Measurements from ENCODE around the gene KRTAP20-4.

DNA sequence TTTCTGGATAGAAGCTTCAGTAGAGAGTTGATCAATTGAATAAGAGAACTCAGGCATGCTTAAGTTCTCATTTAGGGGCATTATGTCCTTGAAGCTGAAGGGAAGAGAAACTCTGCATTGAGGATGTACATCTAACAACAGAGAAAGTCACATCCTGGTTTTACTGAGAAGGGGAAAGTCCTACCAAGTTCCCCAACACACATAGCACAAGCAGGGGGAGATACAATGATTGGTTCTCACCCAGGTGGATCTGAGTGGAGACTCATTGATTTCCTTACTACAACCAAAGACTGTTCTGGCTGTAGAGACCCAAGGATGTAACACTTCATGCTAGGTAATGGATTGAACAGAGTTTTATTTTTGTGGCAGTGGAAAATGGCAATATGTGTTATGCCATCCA is 5.2 kb upstream of the KRTAP20-4 start:
- TF ChIP-seq, protein P1, sequence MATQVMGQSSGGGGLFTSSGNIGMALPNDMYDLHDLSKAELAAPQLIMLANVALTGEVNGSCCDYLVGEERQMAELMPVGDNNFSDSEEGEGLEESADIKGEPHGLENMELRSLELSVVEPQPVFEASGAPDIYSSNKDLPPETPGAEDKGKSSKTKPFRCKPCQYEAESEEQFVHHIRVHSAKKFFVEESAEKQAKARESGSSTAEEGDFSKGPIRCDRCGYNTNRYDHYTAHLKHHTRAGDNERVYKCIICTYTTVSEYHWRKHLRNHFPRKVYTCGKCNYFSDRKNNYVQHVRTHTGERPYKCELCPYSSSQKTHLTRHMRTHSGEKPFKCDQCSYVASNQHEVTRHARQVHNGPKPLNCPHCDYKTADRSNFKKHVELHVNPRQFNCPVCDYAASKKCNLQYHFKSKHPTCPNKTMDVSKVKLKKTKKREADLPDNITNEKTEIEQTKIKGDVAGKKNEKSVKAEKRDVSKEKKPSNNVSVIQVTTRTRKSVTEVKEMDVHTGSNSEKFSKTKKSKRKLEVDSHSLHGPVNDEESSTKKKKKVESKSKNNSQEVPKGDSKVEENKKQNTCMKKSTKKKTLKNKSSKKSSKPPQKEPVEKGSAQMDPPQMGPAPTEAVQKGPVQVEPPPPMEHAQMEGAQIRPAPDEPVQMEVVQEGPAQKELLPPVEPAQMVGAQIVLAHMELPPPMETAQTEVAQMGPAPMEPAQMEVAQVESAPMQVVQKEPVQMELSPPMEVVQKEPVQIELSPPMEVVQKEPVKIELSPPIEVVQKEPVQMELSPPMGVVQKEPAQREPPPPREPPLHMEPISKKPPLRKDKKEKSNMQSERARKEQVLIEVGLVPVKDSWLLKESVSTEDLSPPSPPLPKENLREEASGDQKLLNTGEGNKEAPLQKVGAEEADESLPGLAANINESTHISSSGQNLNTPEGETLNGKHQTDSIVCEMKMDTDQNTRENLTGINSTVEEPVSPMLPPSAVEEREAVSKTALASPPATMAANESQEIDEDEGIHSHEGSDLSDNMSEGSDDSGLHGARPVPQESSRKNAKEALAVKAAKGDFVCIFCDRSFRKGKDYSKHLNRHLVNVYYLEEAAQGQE (IDR thresholded peaks at IDR 0.05) = no peak
- TF ChIP-seq CTCF (IDR thresholded peaks at IDR 0.05) (no peak), SMC3 (IDR thresholded peaks at IDR 0.05) (no peak), POLR2A (IDR thresholded peaks at IDR 0.05; ENCODE audit: low read length) (no peak), CHD4 (IDR thresholded peaks at IDR 0.05; ENCODE audit: borderline replicate concordance) (no peak), CEBPB (IDR thresholded peaks at IDR 0.05) (no peak), BHLHE40 (IDR thresholded peaks at IDR 0.05; ENCODE audit: low read depth, low read length) (no peak), NR3C1 (IDR thresholded peaks at IDR 0.05) (no peak), E2F6 (IDR thresholded peaks at IDR 0.05; ENCODE audit: borderline replicate concordance, low read depth) (no peak), RFX5 (IDR thresholded peaks at IDR 0.05) (no peak)
- TF ChIP-seq, protein P2, sequence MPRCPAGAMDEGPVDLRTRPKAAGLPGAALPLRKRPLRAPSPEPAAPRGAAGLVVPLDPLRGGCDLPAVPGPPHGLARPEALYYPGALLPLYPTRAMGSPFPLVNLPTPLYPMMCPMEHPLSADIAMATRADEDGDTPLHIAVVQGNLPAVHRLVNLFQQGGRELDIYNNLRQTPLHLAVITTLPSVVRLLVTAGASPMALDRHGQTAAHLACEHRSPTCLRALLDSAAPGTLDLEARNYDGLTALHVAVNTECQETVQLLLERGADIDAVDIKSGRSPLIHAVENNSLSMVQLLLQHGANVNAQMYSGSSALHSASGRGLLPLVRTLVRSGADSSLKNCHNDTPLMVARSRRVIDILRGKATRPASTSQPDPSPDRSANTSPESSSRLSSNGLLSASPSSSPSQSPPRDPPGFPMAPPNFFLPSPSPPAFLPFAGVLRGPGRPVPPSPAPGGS (IDR thresholded peaks at IDR 0.05) = no peak

Measured in A549 (cell line).